Measurements from ENCODE around the gene TMEM115. TPM values are rescaled to one million over a fixed set of nuclear protein-coding genes. Genes with fewer than 3 reads are reported as not detected.

The TMEM115 gene
- total and polyA plus RNA-seq, 2 donors from 2014 or later, result 40.1 to 54.0 TPM

DNA sequence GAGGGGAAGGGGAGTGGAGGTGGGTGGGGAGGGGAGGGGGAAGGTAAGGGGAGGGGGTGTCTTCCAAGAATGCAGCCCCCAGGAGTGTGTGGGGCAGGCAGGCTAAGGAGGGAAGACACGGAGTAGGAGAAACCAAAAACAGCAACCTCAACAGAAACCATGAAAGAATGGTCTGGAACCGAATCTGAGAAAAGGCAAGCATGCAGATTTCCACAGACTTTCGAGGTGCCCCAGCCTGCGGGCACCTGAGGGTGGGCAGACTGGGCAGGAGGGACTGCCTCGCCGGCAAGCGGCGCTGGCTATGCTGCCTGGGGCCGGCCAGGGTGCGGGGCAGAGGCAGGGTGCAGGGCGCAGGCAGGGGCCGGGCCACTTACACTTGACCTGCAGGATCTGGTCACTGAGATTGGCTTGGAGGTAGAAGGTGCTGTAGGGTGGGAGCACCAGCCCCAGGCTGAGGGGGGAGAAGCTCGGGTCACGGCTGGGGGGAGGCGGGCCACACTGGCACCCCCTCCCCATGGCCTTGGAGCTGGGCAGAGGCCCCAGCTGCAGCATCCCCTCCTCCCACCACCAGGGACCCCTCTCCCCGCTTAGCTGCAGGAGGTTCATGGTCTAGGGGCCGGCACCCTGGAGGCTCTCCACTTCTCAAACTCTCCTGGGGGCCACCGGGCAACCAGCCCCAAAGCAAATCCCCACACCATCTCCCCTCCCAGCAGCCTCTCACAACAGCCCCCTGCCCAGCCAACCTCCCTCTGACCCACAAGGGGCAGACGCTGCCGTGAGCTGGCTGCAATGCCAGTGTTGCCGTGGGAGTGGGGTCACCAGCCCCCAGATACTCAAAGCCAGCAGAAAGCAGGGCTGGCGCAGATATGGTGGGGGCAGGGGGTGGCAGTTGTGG, 15.3 kb upstream of the TMEM115 start:
- Histone ChIP-seq H3K4me1 (ENCODE audit: control insufficient read depth in 2 of 3, insufficient read depth in 2 of 3, low read depth in 1 of 3, low read length in 3 of 3) (peaks cover 0 to 5% (median 0%) of the 10 kb centered on the region in 3 donors), H3K9ac (ENCODE audit: low read length in 3 of 3) (no peak overlapping the region), H3K9me3 (ENCODE audit: control insufficient read depth in 2 of 3, insufficient read depth in 1 of 3, low read length in 3 of 3) (no peaks in the 10 kb centered on the region), H3K36me3 (ENCODE audit: control insufficient read depth in 2 of 3, insufficient read depth in 3 of 3, low read length in 3 of 3) (no peaks in the 10 kb centered on the region), H3K27ac (ENCODE audit: low read depth in 2 of 2, low read length in 2 of 2) (no peak overlapping the region), H3K27me3 (ENCODE audit: control insufficient read depth, insufficient read depth, low read length) (no peaks in the 10 kb centered on the region), H3K4me3 (ENCODE audit: low read length in 3 of 3) (no peak overlapping the region)
- FAIRE-seq, result no peak
- intact Hi-C loops (cut with DNase I), result no loop called here
- TF ChIP-seq, protein P1, sequence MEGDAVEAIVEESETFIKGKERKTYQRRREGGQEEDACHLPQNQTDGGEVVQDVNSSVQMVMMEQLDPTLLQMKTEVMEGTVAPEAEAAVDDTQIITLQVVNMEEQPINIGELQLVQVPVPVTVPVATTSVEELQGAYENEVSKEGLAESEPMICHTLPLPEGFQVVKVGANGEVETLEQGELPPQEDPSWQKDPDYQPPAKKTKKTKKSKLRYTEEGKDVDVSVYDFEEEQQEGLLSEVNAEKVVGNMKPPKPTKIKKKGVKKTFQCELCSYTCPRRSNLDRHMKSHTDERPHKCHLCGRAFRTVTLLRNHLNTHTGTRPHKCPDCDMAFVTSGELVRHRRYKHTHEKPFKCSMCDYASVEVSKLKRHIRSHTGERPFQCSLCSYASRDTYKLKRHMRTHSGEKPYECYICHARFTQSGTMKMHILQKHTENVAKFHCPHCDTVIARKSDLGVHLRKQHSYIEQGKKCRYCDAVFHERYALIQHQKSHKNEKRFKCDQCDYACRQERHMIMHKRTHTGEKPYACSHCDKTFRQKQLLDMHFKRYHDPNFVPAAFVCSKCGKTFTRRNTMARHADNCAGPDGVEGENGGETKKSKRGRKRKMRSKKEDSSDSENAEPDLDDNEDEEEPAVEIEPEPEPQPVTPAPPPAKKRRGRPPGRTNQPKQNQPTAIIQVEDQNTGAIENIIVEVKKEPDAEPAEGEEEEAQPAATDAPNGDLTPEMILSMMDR (IDR thresholded peaks at IDR 0.05; ENCODE audit: borderline replicate concordance, extremely low read depth, insufficient read depth), result no peak
- DNase-seq, result peak in 1 of 5 donors; percentile 68

DNA sequence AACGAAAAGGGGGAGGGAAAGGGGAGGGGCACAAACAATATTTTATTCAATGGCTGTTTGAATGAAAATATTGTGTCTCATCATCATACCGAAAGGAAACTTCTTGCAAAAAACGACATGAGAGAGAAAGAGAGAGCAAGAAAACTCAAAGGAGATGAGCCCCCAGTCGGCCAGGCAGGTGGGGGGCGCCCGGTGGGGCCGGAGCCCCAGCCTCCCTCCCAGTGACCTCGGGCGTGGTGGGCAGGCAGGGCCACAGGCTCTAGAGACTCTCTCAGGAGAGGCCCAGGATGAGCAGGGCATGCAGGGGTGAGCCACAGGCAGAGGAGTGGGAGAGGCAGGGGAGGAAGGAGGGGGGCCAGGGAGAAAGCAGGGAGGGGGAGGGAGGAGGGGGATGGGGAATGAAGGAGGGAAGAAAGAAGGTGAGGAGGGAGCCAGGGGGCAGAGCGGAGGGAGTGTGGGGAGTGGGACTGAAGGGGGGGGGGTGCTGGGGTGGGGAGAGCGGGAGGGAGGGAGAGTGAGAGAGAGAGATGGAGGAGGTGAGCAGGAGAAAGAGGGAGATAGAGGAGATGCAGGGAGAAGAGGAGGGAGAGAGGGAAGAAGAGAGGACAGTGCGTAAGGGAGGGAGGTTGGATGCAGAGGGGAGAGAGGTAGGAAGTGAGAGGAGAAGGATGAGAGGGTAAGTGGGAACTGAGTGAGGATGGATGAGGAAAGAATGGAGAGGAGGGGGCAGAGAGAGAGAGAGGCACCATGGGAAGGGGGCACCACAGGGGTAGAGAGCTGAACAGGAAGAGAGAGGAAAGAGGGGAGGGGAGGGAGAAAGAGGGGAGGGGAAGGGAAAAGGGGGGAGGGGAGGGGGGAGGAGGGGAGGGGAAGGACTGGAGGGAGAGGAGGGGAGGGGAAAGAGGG, 14.1 kb upstream of the TMEM115 start:
- Histone ChIP-seq H3K27ac (ENCODE audit: low read depth in 2 of 2, low read length in 2 of 2) (no peak overlapping the region), H3K9me3 (ENCODE audit: control insufficient read depth in 2 of 3, insufficient read depth in 1 of 3, low read length in 3 of 3) (no peaks in the 10 kb centered on the region), H3K4me3 (ENCODE audit: low read length in 3 of 3) (no peak overlapping the region), H3K27me3 (ENCODE audit: control insufficient read depth, insufficient read depth, low read length) (no peaks in the 10 kb centered on the region), H3K4me1 (ENCODE audit: control insufficient read depth in 2 of 3, insufficient read depth in 2 of 3, low read depth in 1 of 3, low read length in 3 of 3) (peaks cover 0 to under 1% (median 0%) of the 10 kb centered on the region in 3 donors), H3K36me3 (ENCODE audit: control insufficient read depth in 2 of 3, insufficient read depth in 3 of 3, low read length in 3 of 3) (no peaks in the 10 kb centered on the region), H3K9ac (ENCODE audit: low read length in 3 of 3) (no peak overlapping the region)
- TF ChIP-seq, protein P1 (IDR thresholded peaks at IDR 0.05; ENCODE audit: borderline replicate concordance, extremely low read depth, insufficient read depth), result no peak
- DNase-seq, result peak in 4 of 5 donors; percentile 46 to 80 (median 64)
- intact Hi-C loops (cut with DNase I), result no loop called here
- FAIRE-seq, result no peak

DNA sequence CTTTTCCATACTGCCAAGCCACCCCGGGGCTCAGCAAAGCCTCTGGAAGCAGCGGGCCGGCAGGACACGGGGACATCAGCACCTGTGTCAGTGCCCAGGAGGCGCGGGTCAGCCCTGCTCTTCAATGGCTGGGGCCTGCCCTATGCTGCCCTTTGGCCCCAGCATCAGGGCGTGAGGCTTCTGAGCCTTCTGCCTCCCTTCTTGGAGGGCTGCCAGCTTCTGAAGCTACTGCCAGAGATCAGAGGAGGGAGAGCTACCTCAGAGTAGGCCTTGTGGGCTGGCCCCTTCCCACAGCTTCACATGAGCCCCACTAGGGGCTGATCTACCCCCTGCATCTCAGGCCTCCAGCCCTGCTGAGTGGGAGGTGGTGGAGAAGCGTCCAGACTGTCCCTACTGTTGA, 13.0 kb upstream of the TMEM115 start:
- intact Hi-C loops (cut with DNase I), result no loop called here
- DNase-seq (peak in 4 of 5 donors; percentile 39 to 78 (median 61)), FAIRE-seq (no peak)
- Histone ChIP-seq H3K27me3 (ENCODE audit: control insufficient read depth, insufficient read depth, low read length) (no peaks in the 10 kb centered on the region), H3K27ac (ENCODE audit: low read depth in 2 of 2, low read length in 2 of 2) (no peak overlapping the region), H3K9ac (ENCODE audit: low read length in 3 of 3) (no peak overlapping the region), H3K9me3 (ENCODE audit: control insufficient read depth in 2 of 3, insufficient read depth in 1 of 3, low read length in 3 of 3) (no peaks in the 10 kb centered on the region), H3K4me3 (ENCODE audit: low read length in 3 of 3) (no peak overlapping the region), H3K4me1 (ENCODE audit: control insufficient read depth in 2 of 3, insufficient read depth in 2 of 3, low read depth in 1 of 3, low read length in 3 of 3) (no peaks in the 10 kb centered on the region), H3K36me3 (ENCODE audit: control insufficient read depth in 2 of 3, insufficient read depth in 3 of 3, low read length in 3 of 3) (no peaks in the 10 kb centered on the region)
- TF ChIP-seq, protein P1 (IDR thresholded peaks at IDR 0.05; ENCODE audit: borderline replicate concordance, extremely low read depth, insufficient read depth), result no peak

Data from kidney (tissue), 14 donors.